ENCODE results near the gene CDC20B. TPM values are rescaled to one million over a fixed set of nuclear protein-coding genes. Genes with fewer than 3 reads are reported as not detected.

CDC20B gene
- total and polyA plus RNA-seq, 5 donors from 2014 or later: not detected

DNA sequence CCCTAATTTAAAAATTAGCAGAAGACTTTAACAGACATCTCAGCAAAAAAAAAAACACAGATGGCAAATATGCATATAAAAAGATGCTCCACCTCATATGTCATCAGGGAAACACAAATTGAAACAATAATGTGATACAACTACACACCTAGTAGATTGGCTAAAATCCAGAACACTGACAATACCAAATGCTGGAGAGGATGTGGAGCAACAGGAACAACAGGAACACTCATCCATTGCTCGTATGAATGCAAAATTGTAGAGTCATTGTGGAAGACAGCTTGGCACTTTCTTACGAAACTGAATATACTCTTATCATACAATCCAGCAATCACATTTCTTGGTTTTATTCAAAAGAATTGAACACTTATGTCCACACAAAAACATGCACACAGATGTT, 32.0 kb upstream of the CDC20B start:
- Mint-ChIP-seq H3K4me1 (peaks cover 0 to 2% (median 0%) of the 10 kb centered on the region in 4 donors), H3K27me3 (peaks cover 52% of the 10 kb centered on the region), H3K36me3 (peaks cover 3% of the 10 kb centered on the region), H3K9me3 (peaks cover 0 to 3% (median 0%) of the 10 kb centered on the region in 7 donors), H3K27ac (no peak overlapping the region), H3K4me3 (no peak overlapping the region)
- H3K9me3 ChIP-seq (ENCODE audit: control insufficient read depth in 2 of 2, low read length in 2 of 2): no peaks in the 10 kb centered on the region
- no peaks in the 10 kb centered on the region for H3K4me1 ChIP-seq (ENCODE audit: control insufficient read depth, insufficient read depth, low read length, poor library complexity, severe bottlenecking)
- DNase-seq (no peak), ATAC-seq (ENCODE audit: low read depth in 2 of 2) (no peak)
- H3K27ac ChIP-seq (ENCODE audit: insufficient read depth, low read length, poor library complexity, severe bottlenecking): no peak overlapping the region
- no peaks in the 10 kb centered on the region for H3K36me3 ChIP-seq (ENCODE audit: control insufficient read depth, insufficient read depth, low read length)
- peaks cover 7% of the 10 kb centered on the region for H3K27me3 ChIP-seq (ENCODE audit: control insufficient read depth, insufficient read depth, low read length)
- H3K4me3 ChIP-seq (ENCODE audit: low read depth, low read length): no peak overlapping the region

DNA sequence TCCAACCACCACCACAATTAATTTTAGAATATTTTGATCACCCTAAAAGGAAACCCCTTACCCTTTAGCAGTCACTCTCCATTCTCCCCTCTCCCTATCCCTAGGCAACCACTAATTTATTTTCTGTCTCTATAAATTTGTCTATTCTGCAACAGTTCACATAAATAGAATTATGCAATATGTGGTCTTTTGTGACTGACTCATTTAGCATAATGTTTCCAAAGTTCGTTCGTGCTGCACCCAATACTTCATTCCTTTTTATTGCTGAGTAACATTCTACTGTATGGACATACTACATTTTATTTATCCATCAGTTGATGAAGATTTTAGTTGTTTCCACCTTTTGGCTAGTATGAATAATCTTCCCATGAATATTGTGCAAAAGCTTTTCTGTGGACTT, 18.2 kb upstream of the CDC20B start:
- Mint-ChIP-seq H3K27me3 (peaks cover 71% of the 10 kb centered on the region), H3K27ac (no peak overlapping the region), H3K4me1 (no peaks in the 10 kb centered on the region), H3K9me3 (peaks cover 0 to 2% (median 0%) of the 10 kb centered on the region in 7 donors), H3K36me3 (no peaks in the 10 kb centered on the region), H3K4me3 (no peak overlapping the region)
- H3K9me3 ChIP-seq (ENCODE audit: control insufficient read depth in 2 of 2, low read length in 2 of 2): no peaks in the 10 kb centered on the region
- peaks cover 46% of the 10 kb centered on the region for H3K27me3 ChIP-seq (ENCODE audit: control insufficient read depth, insufficient read depth, low read length)
- H3K4me1 ChIP-seq (ENCODE audit: control insufficient read depth, insufficient read depth, low read length, poor library complexity, severe bottlenecking): no peaks in the 10 kb centered on the region
- no peaks in the 10 kb centered on the region for H3K36me3 ChIP-seq (ENCODE audit: control insufficient read depth, insufficient read depth, low read length)
- no peak overlapping the region for H3K4me3 ChIP-seq (ENCODE audit: low read depth, low read length)
- ATAC-seq (ENCODE audit: low read depth in 2 of 2): no peak
- DNase-seq: no peak
- no peak overlapping the region for H3K27ac ChIP-seq (ENCODE audit: insufficient read depth, low read length, poor library complexity, severe bottlenecking)

DNA sequence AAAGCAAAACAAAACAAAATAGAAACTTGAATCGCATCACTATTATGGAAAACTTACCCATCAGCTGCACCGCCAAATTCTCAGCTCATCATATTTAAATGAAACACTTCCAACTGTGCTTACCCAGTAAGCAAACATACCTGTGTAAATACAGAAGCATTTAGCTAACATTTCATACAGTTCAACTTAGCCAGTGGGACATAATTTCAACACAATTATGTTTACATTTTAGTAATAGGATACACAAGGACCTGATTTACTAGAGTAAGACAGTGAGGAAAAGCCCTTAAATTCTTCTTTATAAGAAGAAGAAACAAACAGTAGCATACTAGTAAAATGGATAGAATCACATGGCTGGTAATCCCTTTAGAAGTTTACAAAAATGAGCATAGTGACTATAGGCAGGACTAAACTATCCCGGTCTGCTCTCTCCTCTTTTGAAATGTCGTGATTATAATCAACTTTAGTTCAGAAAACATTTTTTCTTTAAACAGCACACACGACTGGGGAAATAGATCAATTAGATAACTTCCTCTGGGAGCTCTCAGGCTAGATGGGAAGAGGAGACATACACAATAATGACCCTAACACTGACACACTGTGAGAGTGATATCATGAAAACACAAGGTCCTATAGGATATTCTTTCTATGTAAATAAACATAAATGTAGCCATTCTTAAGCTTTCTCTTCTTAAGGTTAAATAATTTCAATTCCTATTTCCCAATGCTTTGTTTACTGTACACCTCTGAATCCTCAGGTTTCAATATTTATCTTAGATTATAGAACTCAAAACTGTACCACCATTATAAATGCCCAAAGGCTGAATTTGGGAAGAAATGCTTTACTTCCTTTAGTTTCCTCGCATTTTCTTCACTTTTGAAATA, 15.9 kb upstream of the CDC20B start:
- no peaks in the 10 kb centered on the region for H3K36me3 ChIP-seq (ENCODE audit: control insufficient read depth, insufficient read depth, low read length)
- Mint-ChIP-seq H3K9me3 (peaks cover 0 to 2% (median 0%) of the 10 kb centered on the region in 7 donors), H3K27me3 (peaks cover 70% of the 10 kb centered on the region), H3K4me1 (no peaks in the 10 kb centered on the region), H3K4me3 (no peak overlapping the region), H3K36me3 (no peaks in the 10 kb centered on the region), H3K27ac (no peak overlapping the region)
- DNase-seq (no peak), ATAC-seq (ENCODE audit: low read depth in 2 of 2) (no peak)
- H3K9me3 ChIP-seq (ENCODE audit: control insufficient read depth in 2 of 2, low read length in 2 of 2): no peaks in the 10 kb centered on the region
- H3K4me1 ChIP-seq (ENCODE audit: control insufficient read depth, insufficient read depth, low read length, poor library complexity, severe bottlenecking): no peaks in the 10 kb centered on the region
- H3K27me3 ChIP-seq (ENCODE audit: control insufficient read depth, insufficient read depth, low read length): peaks cover 54% of the 10 kb centered on the region
- H3K4me3 ChIP-seq (ENCODE audit: low read depth, low read length): no peak overlapping the region
- H3K27ac ChIP-seq (ENCODE audit: insufficient read depth, low read length, poor library complexity, severe bottlenecking): no peak overlapping the region

DNA sequence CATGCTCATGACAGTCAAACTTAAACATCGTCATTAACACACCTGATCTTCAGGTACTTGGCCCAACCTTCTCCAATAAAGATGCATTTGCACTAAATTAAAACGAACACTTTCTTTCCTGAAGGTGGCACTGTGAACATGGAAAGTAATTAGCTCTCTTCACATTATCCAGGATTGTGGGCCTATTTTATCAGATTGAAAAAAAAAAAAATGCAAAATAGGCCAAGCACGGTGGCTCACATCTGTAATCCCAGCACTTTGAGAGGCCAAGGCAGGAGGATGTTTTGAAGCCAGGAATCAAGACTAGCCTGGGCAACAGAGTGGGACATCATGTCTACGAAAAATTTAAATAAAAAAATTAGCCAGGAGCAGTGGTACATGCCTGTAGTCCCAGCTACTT, 14.4 kb upstream of the CDC20B start:
- H3K4me3 ChIP-seq (ENCODE audit: low read depth, low read length): no peak overlapping the region
- Mint-ChIP-seq H3K9me3 (peaks cover 0 to 4% (median 1%) of the 10 kb centered on the region in 7 donors), H3K27ac (no peak overlapping the region), H3K36me3 (no peaks in the 10 kb centered on the region), H3K4me3 (no peak overlapping the region), H3K4me1 (no peaks in the 10 kb centered on the region), H3K27me3 (peaks cover 78% of the 10 kb centered on the region)
- no peaks in the 10 kb centered on the region for H3K4me1 ChIP-seq (ENCODE audit: control insufficient read depth, insufficient read depth, low read length, poor library complexity, severe bottlenecking)
- H3K9me3 ChIP-seq (ENCODE audit: control insufficient read depth in 2 of 2, low read length in 2 of 2): peaks cover 4 to 7% of the 10 kb centered on the region in 2 experiments
- H3K36me3 ChIP-seq (ENCODE audit: control insufficient read depth, insufficient read depth, low read length): no peaks in the 10 kb centered on the region
- ATAC-seq (ENCODE audit: low read depth in 2 of 2) (no peak), DNase-seq (no peak)
- H3K27ac ChIP-seq (ENCODE audit: insufficient read depth, low read length, poor library complexity, severe bottlenecking): no peak overlapping the region
- peaks cover 53% of the 10 kb centered on the region for H3K27me3 ChIP-seq (ENCODE audit: control insufficient read depth, insufficient read depth, low read length)

DNA sequence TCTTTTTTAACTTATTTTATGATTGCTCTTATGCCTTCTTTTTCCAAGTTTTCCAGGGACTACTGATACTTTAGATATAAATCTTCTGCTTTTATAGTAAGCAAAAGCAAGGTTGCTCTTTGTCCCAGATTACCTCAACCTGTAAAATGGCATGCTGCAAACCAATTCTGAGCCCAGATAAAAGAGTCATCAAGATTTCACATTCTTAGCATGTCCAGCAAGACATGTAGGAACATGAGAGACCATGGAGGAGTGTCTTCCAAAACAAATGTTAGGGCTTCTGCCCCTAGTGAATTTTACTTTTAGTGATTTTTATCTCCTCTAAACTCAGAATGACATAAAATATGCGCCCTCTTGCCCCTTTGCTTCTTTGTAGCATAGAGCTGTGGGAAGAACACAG, 7.0 kb upstream of the CDC20B start:
- DNase-seq (no peak), ATAC-seq (ENCODE audit: low read depth in 2 of 2) (no peak)
- no peak overlapping the region for H3K27ac Mint-ChIP-seq
- H3K4me3 Mint-ChIP-seq: no peak overlapping the region
- H3K36me3 Mint-ChIP-seq: no peaks in the 10 kb centered on the region
- peaks cover 14% of the 10 kb centered on the region for H3K4me1 ChIP-seq (ENCODE audit: control insufficient read depth, insufficient read depth, low read length, poor library complexity, severe bottlenecking)
- no peak overlapping the region for H3K4me3 ChIP-seq (ENCODE audit: low read depth, low read length)
- H3K27me3 Mint-ChIP-seq: peaks cover 85% of the 10 kb centered on the region
- peaks cover 0 to 6% (median 3%) of the 10 kb centered on the region in 7 donors for H3K9me3 Mint-ChIP-seq
- peaks cover 70% of the 10 kb centered on the region for H3K27me3 ChIP-seq (ENCODE audit: control insufficient read depth, insufficient read depth, low read length)
- peaks cover 7% of the 10 kb centered on the region in 2 experiments for H3K9me3 ChIP-seq (ENCODE audit: control insufficient read depth in 2 of 2, low read length in 2 of 2)
- H3K36me3 ChIP-seq (ENCODE audit: control insufficient read depth, insufficient read depth, low read length): no peaks in the 10 kb centered on the region
- peaks cover 6 to 14% (median 10%) of the 10 kb centered on the region in 4 donors for H3K4me1 Mint-ChIP-seq
- H3K27ac ChIP-seq (ENCODE audit: insufficient read depth, low read length, poor library complexity, severe bottlenecking): no peak overlapping the region

DNA sequence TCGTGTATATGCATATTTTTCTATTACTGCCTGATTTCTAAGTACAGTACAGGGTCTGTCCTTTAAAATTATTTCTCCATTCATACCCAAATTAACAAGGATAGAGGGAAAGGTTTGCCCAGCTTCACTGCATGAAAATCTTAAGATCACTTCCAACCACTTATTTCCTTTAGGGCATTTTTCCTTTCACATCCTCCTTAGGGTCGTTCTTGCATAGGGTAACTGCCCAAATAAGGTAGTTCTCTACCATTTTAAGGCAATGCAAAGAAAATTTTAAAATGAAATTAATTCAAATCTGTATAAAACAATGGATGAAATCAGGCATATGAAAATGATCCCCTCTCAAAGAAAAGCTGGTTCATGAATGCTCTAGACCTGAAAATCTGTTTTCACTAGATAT, 4.1 kb upstream of the CDC20B start:
- Mint-ChIP-seq H3K4me1 (peaks cover 15 to 31% (median 23%) of the 10 kb centered on the region in 4 donors), H3K36me3 (no peaks in the 10 kb centered on the region), H3K27ac (no peak overlapping the region), H3K4me3 (peak overlapping the region in 1 of 4 donors; percentile 13), H3K27me3 (peaks cover 92% of the 10 kb centered on the region), H3K9me3 (peaks cover 0 to 8% (median 0%) of the 10 kb centered on the region in 7 donors)
- ATAC-seq (ENCODE audit: low read depth in 2 of 2) (no peak), DNase-seq (no peak)
- H3K36me3 ChIP-seq (ENCODE audit: control insufficient read depth, insufficient read depth, low read length): no peaks in the 10 kb centered on the region
- peaks cover 0 to 3% of the 10 kb centered on the region in 2 experiments for H3K9me3 ChIP-seq (ENCODE audit: control insufficient read depth in 2 of 2, low read length in 2 of 2)
- no peak overlapping the region for H3K27ac ChIP-seq (ENCODE audit: insufficient read depth, low read length, poor library complexity, severe bottlenecking)
- no peak overlapping the region for H3K4me3 ChIP-seq (ENCODE audit: low read depth, low read length)
- peaks cover 71% of the 10 kb centered on the region for H3K27me3 ChIP-seq (ENCODE audit: control insufficient read depth, insufficient read depth, low read length)
- H3K4me1 ChIP-seq (ENCODE audit: control insufficient read depth, insufficient read depth, low read length, poor library complexity, severe bottlenecking): peaks cover 33% of the 10 kb centered on the region

DNA sequence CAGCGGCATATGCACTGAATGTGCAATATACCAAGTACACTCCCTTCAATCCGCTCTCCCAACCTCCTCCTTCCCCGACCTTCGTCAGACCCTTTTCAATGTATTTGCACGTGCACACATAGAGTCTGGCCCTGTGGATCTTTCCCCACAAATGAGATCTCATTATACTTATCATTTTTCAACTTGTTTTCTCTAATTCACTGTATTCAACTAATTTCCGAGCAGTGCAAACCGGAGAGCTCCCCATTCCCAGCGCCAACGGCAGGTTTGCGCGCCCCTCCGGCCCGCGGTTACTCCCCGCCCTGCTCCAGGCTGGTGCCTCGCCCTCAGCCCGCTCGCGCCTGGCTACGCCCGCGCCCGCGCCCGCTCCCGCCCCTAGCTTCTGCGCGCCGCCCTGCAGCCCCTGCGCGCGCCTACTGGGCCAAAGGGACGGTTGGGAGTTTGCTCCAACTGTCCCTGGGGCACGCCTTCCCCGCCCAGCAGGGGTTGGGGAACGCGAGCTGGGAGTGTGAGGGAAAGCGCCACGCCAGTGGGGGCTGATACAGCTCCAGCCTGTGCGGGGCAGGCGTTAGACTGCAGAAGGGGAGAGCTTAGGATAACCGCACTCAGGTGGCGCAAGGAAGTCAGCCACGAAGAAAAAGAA, 3.3 kb upstream of the CDC20B start:
- Histone ChIP-seq H3K27me3 (ENCODE audit: control insufficient read depth, insufficient read depth, low read length) (peaks cover 69% of the 10 kb centered on the region), H3K27ac (ENCODE audit: insufficient read depth, low read length, poor library complexity, severe bottlenecking) (no peak overlapping the region), H3K4me3 (ENCODE audit: low read depth, low read length) (no peak overlapping the region), H3K9me3 (ENCODE audit: control insufficient read depth in 2 of 2, low read length in 2 of 2) (peaks cover 0 to 3% of the 10 kb centered on the region in 2 experiments), H3K4me1 (ENCODE audit: control insufficient read depth, insufficient read depth, low read length, poor library complexity, severe bottlenecking) (peaks cover 37% of the 10 kb centered on the region), H3K36me3 (ENCODE audit: control insufficient read depth, insufficient read depth, low read length) (no peaks in the 10 kb centered on the region)
- Mint-ChIP-seq H3K27ac (no peak overlapping the region), H3K27me3 (peaks cover 94% of the 10 kb centered on the region), H3K4me1 (peaks cover 15 to 32% (median 25%) of the 10 kb centered on the region in 4 donors), H3K4me3 (peak overlapping the region in 3 of 4 donors; percentile 7 to 14 (median 13)), H3K9me3 (peaks cover 0 to 8% (median 0%) of the 10 kb centered on the region in 7 donors), H3K36me3 (no peaks in the 10 kb centered on the region)
- ATAC-seq (ENCODE audit: low read depth in 2 of 2) (no peak), DNase-seq (peak in 1 of 3 donors; percentile 14)

Measured in CD4-positive, CD25-positive, alpha-beta regulatory T cell (primary cell).